Fibroblast of the aortic adventitia (primary cell): ENCODE results near the gene CASP8AP2. TPM values are rescaled to one million over a fixed set of nuclear protein-coding genes. Genes with fewer than 3 reads are reported as not detected.
A peak's percentile ranks its signal among the peaks of the same experiment; 100 is the strongest.

Experiments
- DNase-seq: peaks from one replicate; pipeline ENCODE4 v3.0.0-alpha.2; 2010; ENCODE audit warnings: low read depth
- H3K4me3 ChIP-seq: 2 replicates; pipeline ENCODE4 v1.5.1; 2011; ENCODE audit warnings: low read depth, mild to moderate bottlenecking, control low read depth, low read length, moderate library complexity
- CTCF ChIP-seq: IDR thresholded peaks from 2 replicates; pipeline ENCODE4 v1.5.1; 2011; ENCODE audit warnings: mild to moderate bottlenecking, low read length, control low read depth, inconsistent platforms; ENCODE audit not compliant: insufficient read depth
- total RNA-seq: library from RNA; depleted of rRNA; stranded (reverse); fragments of >200 nt; gene quantifications from 2 replicates; pipeline ENCODE4 v1.2.3, GENCODE V29; 2012; ENCODE audit warnings: low replicate concordance

Gene CASP8AP2
- total RNA-seq, 1 donor, result 27.6 TPM

GRCh38 chr6:89787660-89788328 is 41.9 kb upstream of the CASP8AP2 start:
- no peak for DNase-seq

GRCh38 chr6:89789980-89790379 is 39.7 kb upstream of the CASP8AP2 start:
- H3K4me3 ChIP-seq, result no peak overlapping the region
- TF ChIP-seq CTCF, result no peak
- no peak for DNase-seq

More at GRCh38 chr6:89787660-89788328, 41.9 kb upstream of the CASP8AP2 start:
- no peak for TF ChIP-seq CTCF
- H3K4me3 ChIP-seq, result no peak overlapping the region

GRCh38 chr6:89790403-89790802 is 39.3 kb upstream of the CASP8AP2 start:
- TF ChIP-seq CTCF, result no peak
- no peak overlapping the region for H3K4me3 ChIP-seq
- no peak for DNase-seq

- DNase-seq, result no peak
- H3K4me3 ChIP-seq, result no peak overlapping the region
- TF ChIP-seq CTCF, result peak; percentile 29
Measured at GRCh38 chr6:89792881-89793280, 36.8 kb upstream of the CASP8AP2 start.

- no peak for TF ChIP-seq CTCF
- no peak for DNase-seq
- H3K4me3 ChIP-seq, result no peak overlapping the region
Measured at GRCh38 chr6:89793586-89793985, 36.1 kb upstream of the CASP8AP2 start.

- H3K4me3 ChIP-seq, result no peak overlapping the region
- DNase-seq, result no peak
- no peak for TF ChIP-seq CTCF
Measured at GRCh38 chr6:89794324-89794723, 35.4 kb upstream of the CASP8AP2 start.

GRCh38 chr6:89797317-89797716 is 32.4 kb upstream of the CASP8AP2 start:
- no peak overlapping the region for H3K4me3 ChIP-seq
- peak; percentile 83 for DNase-seq
- TF ChIP-seq CTCF, result no peak
